ENCODE results near the gene MN1.

Gene MN1

GRCh38 chr22:27801616-27802345 lies at the start of gene MN1:
Gene MN1, minus strand, starts transcription at chr22:27801756. Its CDS starts 1,213 bp downstream, at chr22:27800543.
- peak in 2 of 4 experiments; percentile 11 to 13 for DNase-seq

- no peak for DNase-seq
Measured at GRCh38 chr22:27850000-27850521, 48.5 kb upstream of the MN1 start.

GRCh38 chr22:27848005-27848404 lies 46.4 kb upstream of the MN1 start:
- DNase-seq: no peak

- DNase-seq: no peak
Measured at GRCh38 chr22:27846910-27847309, 45.4 kb upstream of the MN1 start.

- DNase-seq: no peak
Measured at GRCh38 chr22:27846248-27846757, 44.7 kb upstream of the MN1 start.

- DNase-seq: no peak
Measured at GRCh38 chr22:27845644-27846043, 44.1 kb upstream of the MN1 start.

GRCh38 chr22:27844656-27845591 lies 43.4 kb upstream of the MN1 start:
- no peak for DNase-seq

- no peak for DNase-seq
Measured at GRCh38 chr22:27844256-27844655, 42.7 kb upstream of the MN1 start.

- no peak for DNase-seq
Measured at GRCh38 chr22:27843441-27843840, 41.9 kb upstream of the MN1 start.

GRCh38 chr22:27842669-27843431 lies 41.3 kb upstream of the MN1 start:
- DNase-seq: no peak

- DNase-seq: no peak
Measured at GRCh38 chr22:27842201-27842600, 40.6 kb upstream of the MN1 start.

- DNase-seq: no peak
Measured at GRCh38 chr22:27840436-27840835, 38.9 kb upstream of the MN1 start.

GRCh38 chr22:27839057-27839660 lies 37.6 kb upstream of the MN1 start:
- DNase-seq: no peak

- no peak for DNase-seq
Measured at GRCh38 chr22:27836181-27836580, 34.6 kb upstream of the MN1 start.

- DNase-seq: no peak
Measured at GRCh38 chr22:27835446-27835845, 33.9 kb upstream of the MN1 start.

- DNase-seq: no peak
Measured at GRCh38 chr22:27834364-27835185, 33.0 kb upstream of the MN1 start.

- no peak for DNase-seq
Measured at GRCh38 chr22:27833803-27834202, 32.2 kb upstream of the MN1 start.

- no peak for DNase-seq
Measured at GRCh38 chr22:27832606-27833005, 31.1 kb upstream of the MN1 start.

- no peak for DNase-seq
Measured at GRCh38 chr22:27829620-27830019, 28.1 kb upstream of the MN1 start.

- no peak for DNase-seq
Measured at GRCh38 chr22:27827604-27828587, 26.3 kb upstream of the MN1 start.

All from activated CD4-positive, CD25-positive, alpha-beta regulatory T cell (primary cell).